NOMO-1 treated with dmso at 0.1 percent for 144 hours (cell line): Measurements from ENCODE around the gene RXRA.

Experiments
- DNase-seq: peaks from one replicate; lab custom pipeline; 2025; ENCODE audit not compliant: unreplicated experiment; lab: John Stamatoyannopoulos, UW

The RXRA gene

DNA sequence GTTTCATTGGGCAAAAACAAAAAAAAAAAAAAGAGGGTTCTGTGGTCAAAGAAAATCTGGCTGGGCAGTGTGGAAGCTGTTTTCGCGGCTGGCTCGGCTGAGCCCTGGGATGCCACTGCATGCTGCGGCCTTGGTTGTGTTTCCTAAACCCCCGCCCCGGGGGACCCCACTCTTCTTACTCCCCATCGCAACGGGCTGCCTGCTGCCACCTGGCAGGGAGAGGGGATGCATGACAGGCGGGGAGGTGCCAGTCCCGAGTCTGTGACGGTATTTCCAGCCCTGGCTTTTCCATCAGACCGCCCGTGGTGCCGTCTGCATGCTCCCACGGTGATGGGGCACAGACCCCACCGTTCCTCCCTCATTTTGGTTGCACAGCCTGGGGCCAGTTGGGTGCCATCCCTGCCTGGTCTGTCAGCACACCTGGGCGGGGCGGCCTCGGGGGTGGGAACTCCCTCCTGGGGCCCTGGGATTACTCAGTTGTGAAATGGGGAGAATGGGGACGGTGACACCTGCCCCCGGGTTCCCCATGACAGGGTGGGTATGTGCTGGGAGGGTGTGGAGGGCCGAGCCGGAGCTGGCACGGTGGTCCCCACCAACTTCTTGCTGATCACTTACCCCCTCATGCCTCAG, 101.0 kb downstream of the RXRA start:
- no peak for DNase-seq

- DNase-seq = no peak
Observed at GRCh38 chr9:134428559-134428958, 102.3 kb downstream of the RXRA start.

DNA sequence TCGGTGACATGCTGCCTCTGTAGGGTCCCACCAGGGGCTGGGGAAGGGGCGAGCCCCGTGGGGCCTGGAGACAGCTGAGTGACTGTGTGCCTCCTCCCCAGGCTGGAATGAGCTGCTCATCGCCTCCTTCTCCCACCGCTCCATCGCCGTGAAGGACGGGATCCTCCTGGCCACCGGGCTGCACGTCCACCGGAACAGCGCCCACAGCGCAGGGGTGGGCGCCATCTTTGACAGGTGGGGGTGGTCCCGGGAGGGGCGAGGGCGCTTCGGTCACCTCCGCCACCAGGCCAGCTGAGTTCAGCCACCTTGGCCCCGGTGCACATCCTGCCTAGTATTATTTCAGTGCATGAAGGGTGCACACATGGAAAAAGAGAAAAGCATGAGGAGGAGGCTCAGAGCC, 102.8 kb downstream of the RXRA start:
- DNase-seq = no peak

DNA sequence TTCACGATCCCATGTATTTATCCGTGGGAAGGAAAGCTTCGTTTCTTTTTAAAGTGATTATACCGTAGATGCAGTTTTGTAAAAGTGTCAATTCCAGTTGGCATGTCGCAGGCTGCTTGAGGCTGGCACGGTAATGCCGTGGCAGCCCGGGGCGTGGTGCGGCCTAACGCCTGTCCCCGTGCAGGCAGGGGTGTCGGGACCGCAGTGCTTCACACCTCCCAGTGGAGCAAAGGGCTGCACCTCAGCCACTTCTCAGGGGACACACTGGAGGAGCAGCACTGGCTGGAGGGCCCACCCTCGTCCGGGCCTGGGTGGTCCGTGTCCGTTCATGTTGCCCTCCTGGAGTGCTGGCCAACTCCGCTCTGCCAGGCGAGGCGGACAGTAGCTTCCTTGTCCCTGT, 103.2 kb downstream of the RXRA start:
- DNase-seq = no peak

- no peak for DNase-seq
Observed at GRCh38 chr9:134431095-134431494, 104.8 kb downstream of the RXRA start.

GRCh38 chr9:134431626-134432025, 105.4 kb downstream of the RXRA start:
- DNase-seq = no peak

DNA sequence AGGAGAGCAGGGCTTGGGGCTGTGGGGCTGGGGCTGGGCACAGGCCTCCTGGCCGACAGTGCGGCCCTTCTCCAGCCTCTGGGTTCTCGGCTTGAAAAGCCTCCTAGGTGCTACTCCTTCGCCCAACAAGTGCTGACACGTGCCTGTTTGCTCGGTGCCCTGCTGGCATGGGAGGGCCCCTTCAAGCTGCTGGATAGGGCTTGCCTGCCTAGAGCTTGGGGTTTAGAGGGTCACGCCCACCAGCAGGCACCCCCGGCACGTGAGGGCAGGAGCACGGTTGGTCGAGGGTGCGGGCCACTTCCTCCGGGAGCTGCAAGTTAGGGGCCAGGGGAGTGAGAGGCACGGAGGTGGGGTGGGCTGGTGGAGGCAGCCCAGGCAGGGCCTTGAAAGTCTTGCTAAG, 106.2 kb downstream of the RXRA start:
- no peak for DNase-seq

DNA sequence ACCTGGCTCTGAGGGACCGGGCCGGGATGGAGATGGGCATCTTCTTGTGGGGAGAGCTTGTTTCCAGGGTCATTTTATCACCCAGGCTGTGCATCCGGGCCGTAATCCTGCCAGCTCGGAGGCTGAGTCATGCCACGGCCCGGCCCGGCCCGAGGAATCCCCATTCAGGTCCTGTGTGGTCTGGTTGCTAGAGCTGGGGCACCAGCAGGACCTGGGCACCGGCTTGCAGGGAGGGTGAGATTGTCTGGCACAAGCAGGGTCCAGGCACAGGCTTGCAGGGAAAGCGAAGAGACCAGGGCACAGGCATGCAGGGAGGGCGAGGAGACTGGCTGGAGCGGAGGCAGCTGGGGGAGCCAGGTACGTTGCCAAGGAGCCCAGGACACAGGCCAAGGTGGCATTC, 106.8 kb downstream of the RXRA start:
- no peak for DNase-seq

GRCh38 chr9:134433909-134434882, 107.9 kb downstream of the RXRA start:
- no peak for DNase-seq

- DNase-seq = no peak
Observed at GRCh38 chr9:134434894-134435506, 108.7 kb downstream of the RXRA start.

DNA sequence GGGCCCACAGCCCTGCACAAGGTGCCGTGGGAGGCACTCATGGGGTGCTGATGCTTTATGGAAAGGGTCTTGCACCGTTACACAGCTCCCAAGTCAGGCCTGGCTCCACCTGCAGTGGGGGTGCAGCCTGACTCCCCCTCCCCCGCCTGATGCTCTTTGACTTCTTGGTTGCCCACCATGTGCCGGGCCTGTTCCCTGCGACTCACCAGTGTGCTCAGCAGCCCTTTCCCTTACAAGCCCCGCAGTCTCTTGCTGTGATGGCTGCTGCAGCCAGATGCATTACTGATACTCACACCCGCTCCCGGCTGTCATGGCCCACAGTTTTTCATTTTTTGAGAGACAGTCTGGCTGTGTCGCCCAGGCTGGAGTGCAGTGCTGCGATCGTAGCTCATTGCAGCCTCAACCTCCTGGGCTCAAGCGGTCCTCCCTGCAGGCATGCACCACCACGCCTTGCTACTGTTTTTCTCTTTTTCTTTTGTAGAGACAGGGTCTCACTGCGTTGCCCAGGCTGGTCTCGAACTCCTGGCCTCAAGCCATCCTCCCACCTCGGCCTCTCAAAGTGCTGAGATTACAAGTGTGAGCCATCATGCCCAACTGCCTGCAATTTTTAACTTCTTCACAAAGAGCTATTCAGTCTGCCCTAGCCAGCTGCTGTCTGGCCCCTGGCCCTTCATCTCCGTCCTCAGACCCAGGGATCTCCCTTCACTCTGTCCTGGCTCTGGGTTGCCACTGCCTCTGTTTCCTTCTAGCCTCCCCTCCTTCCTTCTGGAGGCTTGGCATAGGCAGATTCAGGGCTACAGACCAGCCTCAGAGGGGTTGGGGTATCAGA, 109.5 kb downstream of the RXRA start:
- no peak for DNase-seq

DNA sequence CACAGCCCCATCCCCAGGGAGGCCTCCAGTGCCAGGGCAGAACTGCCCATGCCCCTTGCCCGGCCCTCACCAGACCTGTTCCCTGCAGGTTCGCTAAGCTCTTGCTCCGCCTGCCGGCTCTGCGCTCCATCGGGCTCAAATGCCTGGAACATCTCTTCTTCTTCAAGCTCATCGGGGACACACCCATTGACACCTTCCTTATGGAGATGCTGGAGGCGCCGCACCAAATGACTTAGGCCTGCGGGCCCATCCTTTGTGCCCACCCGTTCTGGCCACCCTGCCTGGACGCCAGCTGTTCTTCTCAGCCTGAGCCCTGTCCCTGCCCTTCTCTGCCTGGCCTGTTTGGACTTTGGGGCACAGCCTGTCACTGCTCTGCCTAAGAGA, 110.1 kb downstream of the RXRA start:
- no peak for DNase-seq

GRCh38 chr9:134436911-134437310, 110.7 kb downstream of the RXRA start:
- no peak for DNase-seq

GRCh38 chr9:134437403-134438194, 111.3 kb downstream of the RXRA start:
- no peak for DNase-seq

- no peak for DNase-seq
Observed at GRCh38 chr9:134438195-134438788, 112.0 kb downstream of the RXRA start.

DNA sequence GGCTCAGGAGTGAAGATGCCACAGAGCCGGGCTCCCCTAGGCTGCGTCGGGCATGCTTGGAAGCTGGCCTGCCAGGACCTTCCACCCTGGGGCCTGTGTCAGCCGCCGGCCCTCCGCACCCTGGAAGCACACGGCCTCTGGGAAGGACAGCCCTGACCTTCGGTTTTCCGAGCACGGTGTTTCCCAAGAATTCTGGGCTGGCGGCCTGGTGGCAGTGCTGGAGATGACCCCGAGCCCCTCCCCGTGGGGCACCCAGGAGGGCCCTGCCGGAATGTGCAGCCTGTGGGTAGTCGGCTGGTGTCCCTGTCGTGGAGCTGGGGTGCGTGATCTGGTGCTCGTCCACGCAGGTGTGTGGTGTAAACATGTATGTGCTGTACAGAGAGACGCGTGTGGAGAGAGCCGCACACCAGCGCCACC, 113.1 kb downstream of the RXRA start:
- no peak for DNase-seq

DNA sequence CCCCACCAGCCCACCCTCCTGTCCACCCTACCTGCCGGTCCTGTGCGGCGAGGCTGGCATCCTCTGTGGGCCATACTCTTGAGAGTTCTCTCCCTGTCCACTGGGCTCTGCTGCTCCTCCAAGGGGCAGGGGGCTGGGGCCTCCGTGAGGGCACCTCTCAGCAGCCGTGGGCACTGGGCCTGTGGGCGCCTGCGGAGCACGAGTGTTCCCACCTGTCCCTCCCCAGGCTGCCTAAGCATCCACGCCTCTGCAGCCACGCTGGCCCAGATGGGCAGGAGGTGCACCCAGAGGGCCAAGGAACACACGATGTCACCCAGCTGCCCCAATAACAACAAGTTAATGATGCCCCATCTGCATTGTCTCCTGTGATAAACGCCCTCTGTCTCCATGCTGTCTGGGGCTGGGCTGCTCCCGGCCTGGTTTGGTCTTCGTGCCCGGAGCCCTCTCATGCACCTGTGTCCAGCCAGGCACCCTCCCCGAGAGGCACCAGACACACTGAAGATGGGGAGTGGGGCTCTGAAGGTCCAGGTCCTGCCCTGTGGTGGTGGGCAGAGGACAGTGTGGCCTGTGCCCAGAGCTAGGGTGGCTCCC, 114.5 kb downstream of the RXRA start:
- DNase-seq = no peak

DNA sequence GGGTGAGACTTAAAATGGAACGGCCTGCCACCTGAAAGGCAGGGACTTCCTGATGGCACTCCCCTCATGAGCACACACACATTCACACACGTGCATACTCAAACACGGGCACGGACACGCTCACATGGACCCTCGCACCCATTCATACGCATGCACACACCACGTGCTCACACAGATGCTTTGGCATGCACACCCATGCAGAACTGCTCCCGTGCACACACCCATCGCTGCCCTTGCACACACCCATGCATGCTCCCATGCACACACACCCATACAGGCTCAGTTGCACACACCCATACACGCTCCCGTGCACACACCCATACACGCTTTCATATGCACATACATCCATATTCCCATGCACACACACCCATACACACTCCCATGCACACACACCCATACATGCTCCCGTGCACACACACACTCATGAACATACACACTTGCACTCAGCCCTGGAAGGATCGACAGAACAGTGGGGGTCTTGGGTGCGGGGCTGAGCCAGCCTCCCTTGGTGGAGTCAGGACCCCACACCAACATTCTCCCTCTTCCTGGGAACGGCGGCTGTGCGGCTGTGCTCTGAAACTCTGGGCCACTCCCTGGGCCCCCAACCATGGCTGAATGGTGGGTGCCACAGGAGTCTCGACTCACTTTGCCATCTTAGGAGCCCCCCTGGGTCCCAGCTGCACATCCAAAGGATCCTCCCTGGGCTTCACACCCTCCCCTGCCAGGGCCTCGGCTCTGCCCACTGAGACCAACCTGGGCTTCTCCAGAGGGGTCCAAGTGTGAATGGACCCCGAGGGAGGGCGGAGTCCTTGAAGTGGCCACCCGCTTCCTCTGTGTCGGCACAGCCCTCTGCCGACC, 115.2 kb downstream of the RXRA start:
- no peak for DNase-seq

DNA sequence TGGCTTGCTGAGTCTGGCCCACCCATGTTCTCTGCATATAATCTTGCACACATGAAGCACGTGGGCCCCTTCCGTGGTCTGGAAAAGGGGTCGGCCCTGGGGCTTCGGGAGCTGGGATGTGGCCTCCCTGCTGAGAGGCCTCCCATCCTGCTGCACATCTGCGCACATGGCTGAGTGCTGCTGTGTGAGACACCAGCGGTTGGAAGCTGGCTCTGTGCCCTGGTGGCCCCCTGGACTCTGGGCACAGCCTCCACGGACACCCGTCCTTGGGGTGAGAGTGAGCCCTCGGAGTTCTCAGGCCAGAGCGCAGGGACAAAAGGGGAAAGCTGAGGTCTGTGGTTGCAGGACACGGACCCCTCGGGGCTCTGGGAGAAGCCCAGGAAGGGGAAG, 115.8 kb downstream of the RXRA start:
- no peak for DNase-seq
